Measurements from ENCODE around the gene DUOXA2.
A peak's percentile ranks its signal among the peaks of the same experiment; 100 is the strongest.

The DUOXA2 gene

GRCh38 chr15:45148076-45149059 is 34.2 kb downstream of the DUOXA2 start:
- DNase-seq, result no peak
- in situ Hi-C loops (cut with HindIII; ENCODE audit: low pct_ligation_motif_present, low pct_unique_long_range_greater_than_20kb, low sequenced_read_pairs), result no loop called here

DNA sequence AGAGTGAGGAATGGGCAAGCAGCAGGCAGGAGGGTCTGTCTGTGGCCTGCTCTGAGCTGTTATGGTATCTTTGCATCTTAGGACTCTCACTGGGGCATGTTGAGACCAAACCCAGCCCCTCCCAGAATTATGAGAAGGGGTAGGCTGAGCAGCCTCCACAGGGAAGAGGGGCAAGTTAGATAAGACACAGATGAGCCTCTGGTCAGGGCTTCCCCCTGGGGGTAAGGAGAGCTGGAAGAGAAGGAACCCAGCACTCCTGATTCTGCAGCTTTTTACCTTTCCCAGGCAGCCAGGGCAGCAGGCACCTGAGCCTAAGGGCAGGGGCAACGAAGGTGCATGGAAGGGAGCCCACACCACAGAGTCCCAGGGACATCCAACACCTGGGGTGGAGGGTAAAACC is 34.9 kb downstream of the DUOXA2 start:
- in situ Hi-C loops (cut with HindIII; ENCODE audit: low pct_ligation_motif_present, low pct_unique_long_range_greater_than_20kb, low sequenced_read_pairs), result no loop called here
- no peak for DNase-seq

- in situ Hi-C loops (cut with HindIII; ENCODE audit: low pct_ligation_motif_present, low pct_unique_long_range_greater_than_20kb, low sequenced_read_pairs), result no loop called here
- DNase-seq, result no peak
These were observed 36.4 kb downstream of the DUOXA2 start for GRCh38 chr15:45150481-45150880.

DNA sequence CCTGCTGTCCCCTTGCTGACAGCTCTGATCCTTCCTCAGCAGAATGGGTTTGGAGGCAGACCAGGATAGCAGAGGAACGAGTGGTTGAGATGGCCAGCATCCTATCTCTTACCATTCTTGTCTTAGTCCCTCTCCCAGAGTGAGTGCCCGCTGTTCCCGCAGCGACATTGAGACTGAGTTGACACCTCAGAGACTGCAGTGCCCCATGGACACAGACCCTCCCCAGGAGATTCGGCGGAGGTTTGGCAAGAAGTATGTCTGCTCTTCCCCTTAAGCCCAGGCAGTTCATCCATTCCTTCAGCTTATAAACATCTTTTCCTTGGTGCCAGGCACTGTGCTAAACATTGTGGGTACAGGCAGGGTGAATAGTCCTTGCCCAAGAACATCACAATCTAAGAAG is 36.9 kb downstream of the DUOXA2 start:
- no peak for DNase-seq
- in situ Hi-C loops (cut with HindIII; ENCODE audit: low pct_ligation_motif_present, low pct_unique_long_range_greater_than_20kb, low sequenced_read_pairs), result no loop called here

DNA sequence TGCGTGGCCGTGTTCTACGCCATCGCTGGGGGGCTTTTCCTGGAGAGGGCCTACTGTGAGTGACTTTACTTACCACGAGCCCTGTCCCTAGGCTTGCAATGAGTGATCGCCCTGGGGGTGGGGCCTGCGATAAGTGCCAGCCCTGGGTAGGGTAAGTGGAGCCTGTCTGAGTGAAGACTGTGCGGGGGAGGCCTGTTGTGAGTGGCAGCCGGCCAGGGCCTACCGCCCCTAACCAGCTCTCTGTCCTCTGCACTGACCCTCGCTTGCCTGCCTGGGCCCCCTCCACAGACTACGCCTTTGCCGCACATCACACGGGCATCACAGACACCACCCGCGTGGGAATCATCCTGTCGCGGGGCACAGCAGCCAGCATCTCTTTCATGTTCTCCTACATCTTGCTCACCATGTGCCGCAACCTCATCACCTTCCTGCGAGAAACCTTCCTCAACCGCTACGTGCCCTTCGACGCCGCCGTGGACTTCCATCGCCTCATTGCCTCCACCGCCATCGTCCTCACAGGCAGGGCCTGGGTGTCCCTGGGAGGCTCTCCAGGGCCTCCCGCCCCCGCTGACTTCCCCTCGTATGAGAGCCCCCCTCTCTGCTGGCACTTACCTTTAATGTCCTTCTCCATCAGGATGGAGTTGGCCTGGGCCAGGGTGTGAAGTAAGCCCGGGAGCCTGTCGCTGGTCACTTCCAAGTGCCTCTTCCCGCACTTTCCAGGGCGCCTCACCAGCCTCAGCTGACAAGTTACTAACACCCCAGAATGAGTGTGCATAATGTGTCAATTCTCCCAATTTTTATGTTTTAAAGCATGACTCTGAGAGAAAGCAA is 38.1 kb downstream of the DUOXA2 start:
- DNase-seq, result no peak
- in situ Hi-C loops (cut with HindIII; ENCODE audit: low pct_ligation_motif_present, low pct_unique_long_range_greater_than_20kb, low sequenced_read_pairs), result no loop called here

DNA sequence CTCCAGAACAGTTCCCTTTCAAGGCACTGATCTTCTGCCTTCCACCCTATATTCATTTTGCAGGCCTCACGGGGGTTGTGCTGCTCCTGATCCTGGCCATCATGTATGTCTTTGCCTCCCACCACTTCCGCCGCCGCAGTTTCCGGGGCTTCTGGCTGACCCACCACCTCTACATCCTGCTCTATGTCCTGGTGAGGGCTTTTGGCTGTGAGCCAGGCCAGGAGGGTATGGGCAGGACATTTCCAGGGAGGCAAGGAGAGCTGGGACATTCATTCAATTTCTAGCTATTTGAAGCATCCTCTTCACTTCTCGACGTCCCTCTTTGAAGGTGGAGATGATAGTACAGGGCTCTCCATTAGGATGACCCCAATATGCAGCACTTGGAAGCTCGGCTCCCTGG is 41.6 kb downstream of the DUOXA2 start:
- in situ Hi-C loops (cut with HindIII; ENCODE audit: low pct_ligation_motif_present, low pct_unique_long_range_greater_than_20kb, low sequenced_read_pairs), result no loop called here
- no peak for DNase-seq

DNA sequence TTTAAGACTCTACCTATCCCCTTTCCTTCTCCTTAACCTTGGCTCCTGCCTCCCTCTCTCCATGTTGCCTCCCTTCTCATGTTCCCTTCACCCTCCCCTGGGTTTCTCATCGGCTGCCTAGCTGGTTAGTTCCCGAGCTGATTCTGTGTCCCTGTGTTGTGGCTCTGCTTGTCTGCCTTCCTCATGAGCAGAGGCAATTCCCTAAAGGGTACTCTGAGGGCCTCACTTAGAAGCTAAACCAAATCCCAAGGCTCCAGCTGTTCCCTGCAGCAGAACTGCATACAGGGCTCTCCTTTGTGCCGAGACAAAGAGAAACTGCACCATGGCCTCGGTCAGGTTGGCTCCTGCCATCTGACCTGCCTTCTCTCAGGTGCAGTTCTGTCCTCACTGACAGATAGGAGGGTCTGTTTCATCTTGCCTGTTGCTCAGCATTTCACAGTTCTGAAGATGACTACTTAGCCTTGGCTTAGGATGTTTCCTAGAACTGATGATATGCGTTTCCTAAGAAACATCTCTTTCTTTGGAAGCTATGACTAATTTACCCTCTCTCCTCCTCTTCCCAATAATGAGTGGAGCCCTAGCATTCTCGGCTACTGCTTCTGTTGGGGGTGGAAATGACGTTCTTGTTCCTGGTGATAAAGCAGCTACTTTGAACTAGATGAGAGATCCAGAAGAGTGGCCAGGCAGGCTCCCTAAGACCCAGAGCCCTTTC is 42.8 kb downstream of the DUOXA2 start:
- no peak for DNase-seq
- in situ Hi-C loops (cut with HindIII; ENCODE audit: low pct_ligation_motif_present, low pct_unique_long_range_greater_than_20kb, low sequenced_read_pairs), result no loop called here

DNA sequence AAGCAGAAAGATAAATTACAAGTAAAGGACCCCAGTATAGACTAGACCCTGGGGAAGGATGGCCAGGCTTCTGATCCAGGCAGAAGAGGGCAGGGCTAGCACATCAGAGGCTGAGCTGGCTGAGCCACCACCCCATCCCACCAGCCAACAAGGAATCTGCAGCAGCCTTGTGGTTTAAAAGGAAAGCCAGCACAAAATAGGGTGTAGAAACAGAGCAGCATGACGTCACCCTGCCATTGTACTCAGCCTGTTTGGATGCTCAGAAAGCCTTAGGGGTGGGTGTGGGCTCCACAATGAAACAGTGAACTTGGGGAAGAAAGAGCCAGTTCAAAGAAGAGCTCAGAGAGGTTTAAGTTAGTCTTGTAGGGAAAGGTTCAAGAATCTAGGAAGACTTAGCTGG is 43.8 kb downstream of the DUOXA2 start:
- in situ Hi-C loops (cut with HindIII; ENCODE audit: low pct_ligation_motif_present, low pct_unique_long_range_greater_than_20kb, low sequenced_read_pairs), result no loop called here
- DNase-seq, result no peak

- in situ Hi-C loops (cut with HindIII; ENCODE audit: low pct_ligation_motif_present, low pct_unique_long_range_greater_than_20kb, low sequenced_read_pairs), result no loop called here
- DNase-seq, result no peak
These were observed 47.5 kb downstream of the DUOXA2 start for GRCh38 chr15:45161666-45162065.

GRCh38 chr15:45162771-45163507 is 48.8 kb downstream of the DUOXA2 start:
- DNase-seq, result peak; percentile 79
- in situ Hi-C loops (cut with HindIII; ENCODE audit: low pct_ligation_motif_present, low pct_unique_long_range_greater_than_20kb, low sequenced_read_pairs), result no loop called here

DNA sequence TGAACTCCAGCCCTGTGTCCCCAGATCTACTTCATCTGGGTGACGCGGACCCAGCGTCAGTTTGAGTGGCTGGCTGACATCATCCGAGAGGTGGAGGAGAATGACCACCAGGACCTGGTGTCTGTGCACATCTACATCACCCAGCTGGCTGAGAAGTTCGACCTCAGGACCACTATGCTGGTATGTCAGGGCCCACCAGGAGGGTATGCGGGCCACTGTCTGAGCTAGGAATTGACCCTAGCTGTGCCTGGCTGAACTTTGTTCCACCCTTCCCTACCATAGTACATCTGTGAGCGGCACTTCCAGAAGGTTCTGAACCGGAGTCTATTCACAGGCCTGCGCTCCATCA is 49.4 kb downstream of the DUOXA2 start:
- no peak for DNase-seq
- in situ Hi-C loops (cut with HindIII; ENCODE audit: low pct_ligation_motif_present, low pct_unique_long_range_greater_than_20kb, low sequenced_read_pairs), result no loop called here

- no peak for DNase-seq
- in situ Hi-C loops (cut with HindIII; ENCODE audit: low pct_ligation_motif_present, low pct_unique_long_range_greater_than_20kb, low sequenced_read_pairs), result no loop called here
These were observed 50.8 kb downstream of the DUOXA2 start for GRCh38 chr15:45164914-45165313.

GRCh38 chr15:45165536-45165935 is 51.4 kb downstream of the DUOXA2 start:
- no peak for DNase-seq
- in situ Hi-C loops (cut with HindIII; ENCODE audit: low pct_ligation_motif_present, low pct_unique_long_range_greater_than_20kb, low sequenced_read_pairs), result no loop called here

GRCh38 chr15:45166834-45167630 is 52.9 kb downstream of the DUOXA2 start:
- in situ Hi-C loops (cut with HindIII; ENCODE audit: low pct_ligation_motif_present, low pct_unique_long_range_greater_than_20kb, low sequenced_read_pairs), result no loop called here

DNA sequence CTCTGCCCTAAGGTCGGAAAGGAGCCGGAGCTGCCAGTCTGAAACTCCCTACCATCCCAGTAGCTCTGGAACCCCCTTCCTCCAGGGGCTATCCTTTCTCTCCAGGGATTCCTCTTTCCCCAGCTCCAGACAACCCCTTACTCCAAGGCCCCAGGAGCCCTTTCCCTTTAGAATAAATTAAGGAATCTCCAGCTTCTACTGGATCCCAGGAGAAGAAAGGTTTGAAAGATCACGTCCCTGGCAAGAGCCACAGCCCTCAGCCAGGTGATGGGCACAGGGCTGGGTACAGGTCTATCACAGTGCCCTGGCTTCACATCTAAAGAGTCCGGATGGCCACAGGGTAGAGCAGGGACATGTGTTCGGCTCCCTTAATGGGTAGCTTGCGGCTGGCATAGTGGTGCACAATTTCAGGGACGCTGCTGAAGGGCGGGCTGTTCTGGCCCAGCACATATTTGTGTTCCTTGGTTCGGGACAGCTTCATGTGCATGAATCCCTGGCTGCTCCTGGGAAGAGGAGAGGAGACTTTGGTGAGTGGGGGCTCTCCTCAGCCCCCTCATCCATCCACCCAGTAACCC is 53.6 kb downstream of the DUOXA2 start:
- no peak for DNase-seq
- in situ Hi-C loops (cut with HindIII; ENCODE audit: low pct_ligation_motif_present, low pct_unique_long_range_greater_than_20kb, low sequenced_read_pairs), result no loop called here

More at GRCh38 chr15:45166834-45167630, 52.9 kb downstream of the DUOXA2 start:
- peak; percentile 87 for DNase-seq

Measured in ACHN (cell line).